Measurements from ENCODE around the gene PRKAA2.

Gene PRKAA2

DNA sequence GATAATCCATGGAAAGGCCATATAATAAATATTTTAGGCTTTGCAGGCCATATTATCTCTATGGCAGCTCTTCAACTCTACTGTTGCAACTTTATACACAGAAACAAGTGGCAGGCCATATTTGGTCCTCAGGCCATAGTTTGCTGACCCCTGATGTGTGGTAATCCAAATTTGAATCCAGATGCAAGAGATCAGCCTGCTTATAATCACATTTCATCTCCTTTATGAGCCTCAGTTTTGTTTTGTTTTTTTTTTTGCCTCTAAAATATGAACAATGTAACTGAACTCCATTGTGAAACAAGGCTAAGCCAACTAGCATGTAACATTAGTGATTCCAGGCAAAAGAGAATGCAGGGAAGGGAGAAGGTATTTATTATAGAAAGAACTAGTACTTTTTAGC, 81.6 kb downstream of the PRKAA2 start:
- DNase-seq: no peak

DNA sequence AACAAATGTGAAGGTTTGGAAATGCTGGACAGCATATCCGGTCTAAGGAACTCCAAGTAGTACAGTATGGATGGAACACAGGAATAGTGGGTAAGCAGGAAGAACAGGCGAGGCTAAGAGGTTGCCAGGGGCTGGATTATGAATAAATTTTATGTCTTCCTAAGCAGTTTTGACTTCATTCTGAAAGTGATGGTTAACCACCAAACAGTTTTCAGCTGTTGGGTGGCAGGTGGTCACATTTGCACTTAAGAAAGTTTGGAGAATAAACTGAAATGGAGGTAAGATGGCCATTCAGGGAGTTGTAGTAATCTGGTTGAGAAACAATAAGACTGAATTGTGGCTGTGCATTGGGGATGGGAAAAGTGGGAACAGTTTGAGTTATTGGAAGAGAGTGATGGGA, 83.8 kb downstream of the PRKAA2 start:
- no peak for DNase-seq

DNA sequence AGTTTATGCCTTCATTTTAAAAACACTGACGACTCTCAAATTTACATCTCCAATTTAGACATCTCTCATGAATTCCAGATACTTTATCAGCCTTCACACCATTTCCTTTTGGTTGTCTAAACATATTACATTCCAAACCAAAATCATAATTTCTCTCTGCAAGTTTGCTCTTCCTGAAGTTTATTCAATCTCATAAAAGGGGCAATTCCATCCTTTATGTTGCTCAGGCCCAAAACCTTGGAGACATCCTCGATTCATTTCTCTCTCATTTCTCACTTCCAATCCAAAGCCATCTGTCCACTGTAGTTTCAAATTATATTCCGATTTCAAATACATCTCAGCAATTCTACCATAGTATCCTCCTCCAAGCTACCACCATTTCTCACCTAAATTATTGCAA, 100.1 kb downstream of the PRKAA2 start:
- DNase-seq: no peak

DNA sequence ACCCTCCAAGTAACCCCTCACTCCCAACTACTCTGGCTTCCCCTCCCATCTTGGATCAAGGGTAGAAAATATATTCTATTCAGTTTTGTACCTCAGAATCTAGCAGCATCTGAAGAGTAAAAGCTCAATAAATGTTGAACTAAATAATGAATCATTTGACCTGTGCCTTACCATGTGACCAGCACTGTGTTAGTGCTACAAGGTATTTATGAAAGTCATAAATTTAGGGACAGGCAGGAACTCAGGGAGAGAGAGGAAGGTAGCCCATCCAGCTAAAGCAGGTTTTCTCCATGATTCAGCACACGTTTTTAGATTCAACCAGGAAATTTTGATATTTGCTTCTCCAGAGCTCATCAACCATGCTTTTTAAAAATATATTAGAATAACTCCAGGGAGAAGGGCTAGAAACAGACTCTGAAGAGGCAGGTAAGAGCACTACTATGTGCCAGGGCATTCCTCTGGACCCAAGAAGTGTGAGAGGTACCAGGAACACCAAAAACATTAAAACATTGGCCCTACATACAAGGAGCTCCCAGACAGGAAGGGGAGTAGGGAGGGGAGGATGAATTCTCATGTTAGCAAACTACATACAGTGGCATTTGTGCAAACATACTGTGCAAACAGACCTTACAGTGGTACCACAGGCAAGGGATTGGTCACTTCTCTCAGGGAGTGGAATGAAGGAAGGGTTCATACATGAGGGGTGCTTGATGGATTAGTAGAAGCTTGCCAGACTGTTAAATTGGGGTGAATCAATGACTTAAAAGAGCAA, 109.8 kb downstream of the PRKAA2 start:
- no peak for DNase-seq

DNA sequence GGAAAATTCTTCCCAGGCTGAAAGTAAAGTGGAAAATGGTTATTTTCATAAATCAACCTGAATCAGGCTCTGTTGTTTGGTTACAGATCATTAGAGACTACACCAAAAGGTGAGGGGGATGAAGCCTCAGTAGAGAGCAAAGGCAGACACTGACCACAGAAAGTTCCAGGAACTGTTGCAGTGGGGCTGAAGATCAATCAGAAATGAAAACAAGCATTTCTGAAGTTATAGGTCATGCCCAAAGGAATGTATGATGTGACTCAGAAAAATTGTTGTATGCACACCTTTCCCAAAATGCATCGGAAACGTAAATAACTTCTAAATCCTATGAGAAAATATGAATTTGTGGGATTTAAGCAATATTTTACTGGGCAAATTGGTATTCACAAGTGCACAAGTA, 110.8 kb downstream of the PRKAA2 start:
- no peak for DNase-seq

DNA sequence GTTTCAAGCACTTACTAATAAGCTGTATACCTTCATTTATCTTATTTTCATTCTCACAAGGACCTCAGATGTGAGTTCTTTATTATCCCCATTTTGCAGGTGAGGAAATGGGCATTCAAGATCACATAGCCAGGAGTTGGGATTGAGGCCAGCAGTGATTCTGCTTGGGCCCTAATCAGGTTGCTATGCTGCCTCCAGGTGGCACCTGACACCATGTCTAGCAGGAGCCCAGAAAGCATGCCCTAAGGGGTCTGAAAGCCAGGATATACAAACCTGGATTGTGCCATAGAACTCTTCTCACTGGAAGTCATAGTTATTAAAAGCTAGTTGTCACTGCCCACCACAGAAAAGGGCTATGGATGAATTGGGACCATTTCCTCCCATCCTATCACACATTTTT, 113.0 kb downstream of the PRKAA2 start:
- DNase-seq: no peak

DNA sequence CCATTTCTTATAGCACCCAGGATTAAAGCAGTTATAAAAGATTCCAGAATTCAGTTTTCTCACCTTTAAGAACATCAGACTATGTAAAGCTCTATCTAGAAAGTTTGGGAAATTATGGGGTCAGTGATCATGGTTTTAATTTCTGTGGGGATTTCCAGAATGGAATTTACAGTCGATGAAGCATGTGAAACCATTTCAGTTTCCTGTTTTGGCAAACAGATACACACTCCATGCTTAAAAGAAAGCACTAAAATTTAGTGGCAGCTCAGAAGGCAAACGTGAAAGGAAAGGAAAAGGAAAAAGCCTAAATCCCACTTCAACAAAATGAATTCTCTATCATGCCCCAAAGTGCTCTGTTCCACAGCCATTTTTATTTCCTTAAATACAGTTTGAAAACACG, 113.7 kb downstream of the PRKAA2 start:
- no peak for DNase-seq
